H9 (cell line): Measurements from ENCODE around the gene UBL5. TPM values are rescaled to one million over a fixed set of nuclear protein-coding genes. Genes with fewer than 3 reads are reported as not detected.
A peak's percentile ranks its signal among the peaks of the same experiment; 100 is the strongest.

ENCODE experiments used
- DNase-seq: peaks from one replicate; pipeline ENCODE4 v3.0.0-alpha.2; 2017
- H2AFZ ChIP-seq: one replicate; pipeline ENCODE4 v1.6.1; 2013; ENCODE audit warnings: mild to moderate bottlenecking, low read length, control low read depth, moderate library complexity
- H2AK5ac ChIP-seq: 2 replicates; pipeline ENCODE4 v1.6.1; 2013; ENCODE audit warnings: low read length, control low read depth, mixed read lengths; ENCODE audit not compliant: insufficient read length
- H2BK120ac ChIP-seq: one replicate; pipeline ENCODE4 v1.6.1; 2013; ENCODE audit warnings: low read depth, mild to moderate bottlenecking, low read length, control low read depth, inconsistent platforms; ENCODE audit not compliant: poor library complexity, severe bottlenecking
- H2BK12ac ChIP-seq: 2 replicates; pipeline ENCODE4 v1.6.1; 2013; ENCODE audit warnings: low read length, control low read depth, mixed read lengths, low read depth; ENCODE audit not compliant: insufficient read length
- H2BK15ac ChIP-seq: 2 replicates; pipeline ENCODE4 v1.6.1; 2013; ENCODE audit warnings: low read depth, low read length, control low read depth
- H2BK20ac ChIP-seq: one replicate; pipeline ENCODE4 v1.6.1; 2013; ENCODE audit warnings: low read depth, mild to moderate bottlenecking, low read length, control low read depth, inconsistent platforms; ENCODE audit not compliant: poor library complexity, severe bottlenecking
- H2BK5ac ChIP-seq: 2 replicates; pipeline ENCODE4 v1.6.1; 2013; ENCODE audit warnings: low read length, control low read depth, mixed read lengths; ENCODE audit not compliant: insufficient read length
- H3K14ac ChIP-seq: 2 replicates; pipeline ENCODE4 v1.6.1; 2013; ENCODE audit warnings: low read length, control low read depth; ENCODE audit not compliant: insufficient read depth
- H3K18ac ChIP-seq: 2 replicates; pipeline ENCODE4 v1.6.1; 2013; ENCODE audit warnings: low read depth, mild to moderate bottlenecking, mixed read lengths, low read length, control low read depth; ENCODE audit not compliant: insufficient read length
- H3K23ac ChIP-seq: 2 replicates; pipeline ENCODE4 v1.6.1; 2013; ENCODE audit warnings: low read length, control low read depth, mixed read lengths, low read depth; ENCODE audit not compliant: insufficient read length
- H3K23me2 ChIP-seq: 2 replicates; pipeline ENCODE4 v1.6.1; 2013; ENCODE audit warnings: low read depth, mild to moderate bottlenecking, mixed read lengths, low read length, control low read depth; ENCODE audit not compliant: insufficient read length, poor library complexity, severe bottlenecking
- H3K27ac ChIP-seq: 2 replicates; pipeline ENCODE4 v1.5.1; 2013; ENCODE audit warnings: low read length, control low read depth, mixed read lengths, low read depth; ENCODE audit not compliant: insufficient read length
- H3K27me3 ChIP-seq: 2 replicates; pipeline ENCODE4 v1.6.1; 2013; ENCODE audit warnings: low read length, control low read depth, inconsistent platforms; ENCODE audit not compliant: insufficient read depth
- H3K4ac ChIP-seq: 2 replicates; pipeline ENCODE4 v1.6.1; 2013; ENCODE audit warnings: low read depth, mild to moderate bottlenecking, control low read depth, inconsistent platforms, low read length, moderate library complexity
- H3K4me1 ChIP-seq: 2 replicates; pipeline ENCODE4 v1.6.1; 2013; ENCODE audit warnings: low read length, control low read depth, inconsistent platforms; ENCODE audit not compliant: insufficient read depth
- H3K4me2 ChIP-seq: 2 replicates; pipeline ENCODE4 v1.6.1; 2013; ENCODE audit warnings: low read length, control low read depth, mixed read lengths; ENCODE audit not compliant: insufficient read length, insufficient read depth
- H3K56ac ChIP-seq: 2 replicates; pipeline ENCODE4 v1.6.1; 2013; ENCODE audit warnings: low read depth, mild to moderate bottlenecking, mixed read lengths, low read length, control low read depth; ENCODE audit not compliant: insufficient read length
- H3K79me1 ChIP-seq: 2 replicates; pipeline ENCODE4 v1.6.1; 2013; ENCODE audit warnings: low read depth, mild to moderate bottlenecking, moderate library complexity, low read length, control low read depth, inconsistent platforms; ENCODE audit not compliant: insufficient read depth, poor library complexity, severe bottlenecking
- H3K79me2 ChIP-seq: 2 replicates; pipeline ENCODE4 v1.6.1; 2013; ENCODE audit warnings: low read length, control low read depth, inconsistent platforms; ENCODE audit not compliant: insufficient read depth
- H3K9ac ChIP-seq: 2 replicates; pipeline ENCODE4 v1.6.1; 2013; ENCODE audit warnings: low read length, control low read depth, mixed read lengths; ENCODE audit not compliant: insufficient read length; ENCODE audit errors: extremely low read depth
- H3K9me3 ChIP-seq: one replicate; pipeline ENCODE4 v1.6.1; 2013; ENCODE audit warnings: low read depth, low read length, inconsistent platforms; ENCODE audit not compliant: control insufficient read depth
- H3T11ph ChIP-seq: one replicate; pipeline ENCODE4 v1.6.1; 2013; ENCODE audit warnings: mild to moderate bottlenecking, low read length, control low read depth, inconsistent platforms
- H4K20me1 ChIP-seq: one replicate; pipeline ENCODE4 v1.6.1; 2013; ENCODE audit not compliant: control insufficient read depth, insufficient read length, insufficient read depth
- H4K5ac ChIP-seq: 2 replicates; pipeline ENCODE4 v1.6.1; 2013; ENCODE audit warnings: low read depth, mild to moderate bottlenecking, mixed read lengths, low read length, control low read depth; ENCODE audit not compliant: insufficient read length
- H4K8ac ChIP-seq: replicated peaks from 2 replicates; pipeline ENCODE4 v1.6.1; 2013; ENCODE audit warnings: low read length, control low read depth, mixed read lengths, low read depth; ENCODE audit not compliant: insufficient read length
- H4K91ac ChIP-seq: 2 replicates; pipeline ENCODE4 v1.6.1; 2013; ENCODE audit warnings: low read depth, mild to moderate bottlenecking, moderate library complexity, mixed read lengths, low read length, control low read depth; ENCODE audit not compliant: insufficient read length
- H3K27ac Mint-ChIP-seq, 3 experiments: 2 replicates in 2 of 3; 3 replicates in 1 of 3; pipeline ENCODE4 v1.8.0; 2020 to 2021; ENCODE audit warnings: mixed read lengths in 3 of 3, mild to moderate bottlenecking in 1 of 3, moderate library complexity in 1 of 3
- H3K27me3 Mint-ChIP-seq: 2 replicates; pipeline ENCODE4 v1.8.0; 2021; ENCODE audit warnings: low read depth, mild to moderate bottlenecking, moderate library complexity, mixed read lengths
- H3K36me3 Mint-ChIP-seq, 3 experiments: 2 replicates in 2 of 3; 3 replicates in 1 of 3; pipeline ENCODE4 v1.8.0; 2020 to 2021; ENCODE audit warnings: low read depth in 3 of 3, mixed read lengths in 3 of 3; ENCODE audit not compliant: insufficient read depth in 1 of 3
- H3K4me1 Mint-ChIP-seq, 2 experiments: 2 replicates each; pipeline ENCODE4 v1.8.0; 2020; ENCODE audit warnings: mixed read lengths in 2 of 2
- H3K4me3 Mint-ChIP-seq, 2 experiments: 2 replicates in 1 of 2; 3 replicates in 1 of 2; pipeline ENCODE4 v1.8.0; 2020 to 2021; ENCODE audit warnings: mild to moderate bottlenecking in 2 of 2, mixed read lengths in 2 of 2, moderate library complexity in 1 of 2
- H3K9me3 Mint-ChIP-seq, 2 experiments: 2 replicates in 1 of 2; 3 replicates in 1 of 2; pipeline ENCODE4 v1.8.0; 2020; ENCODE audit warnings: mild to moderate bottlenecking in 2 of 2, mixed read lengths in 2 of 2, moderate library complexity in 1 of 2
- WGBS: extraction: QIAGEN DNeasy Blood & Tissue Kit; methylation state at CpG from one replicate; pipeline ENCODE4 v1.1.7; 2013; ENCODE audit warnings: missing lambda C conversion rate, low lambda C conversion rate, mixed read lengths; ENCODE audit not compliant: insufficient read length; ENCODE audit errors: extremely low coverage; 5-methylcytosine and 5-hydroxymethylcytosine counted together
- total RNA-seq: library from RNA; stranded (reverse); gene quantifications from 2 replicates; pipeline ENCODE4 v1.2.1, GENCODE V29; 2021
- TF ChIP-seq, protein P1 (sequence below): fragments of 200-600 bp; sonication (generic); conservative IDR thresholded peaks from 3 replicates; pipeline ENCODE4 v1.8.0; 2021; ENCODE audit warnings: antibody characterized with exemption, mild to moderate bottlenecking

UBL5 gene
- total RNA-seq, 1 experiment from 2014 or later = 393 TPM

DNA sequence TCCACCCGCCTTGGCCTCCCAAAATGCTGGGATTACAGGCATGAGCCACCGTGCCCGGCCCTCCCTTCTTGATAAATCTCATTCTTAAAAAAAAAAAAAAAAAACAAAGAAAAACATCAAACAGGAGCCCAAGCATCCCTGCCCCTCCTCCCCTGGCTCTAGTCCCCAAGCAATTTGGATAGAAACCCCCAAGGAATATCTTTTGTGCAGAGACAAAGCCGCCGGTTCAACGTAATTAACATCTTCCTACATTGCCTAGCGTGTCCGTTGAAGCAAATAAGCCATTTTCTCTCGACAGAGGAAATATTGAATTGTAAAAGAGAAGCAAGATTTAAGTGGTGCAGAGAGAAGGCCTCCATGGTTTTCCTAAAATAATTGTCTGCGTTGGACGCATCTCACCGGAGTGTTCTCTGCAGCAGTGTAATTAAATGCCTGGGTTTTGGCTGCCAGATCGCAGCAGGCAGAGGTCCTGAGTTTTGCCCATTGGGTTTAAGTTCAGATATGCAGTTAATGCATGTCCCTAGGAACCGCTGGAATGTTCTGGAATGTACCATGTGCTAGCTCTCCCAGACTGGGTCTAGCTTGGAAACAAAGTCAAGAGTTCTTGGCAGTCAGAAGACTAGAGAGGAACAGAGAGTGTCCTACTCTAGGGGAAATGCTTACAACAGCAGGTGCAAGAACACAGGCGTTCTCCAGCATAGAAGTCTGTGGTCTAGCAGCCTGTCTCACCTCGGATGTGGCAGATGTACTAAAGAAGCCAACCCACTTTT lies 38.2 kb downstream of the UBL5 start:
- no peak overlapping the region for H4K91ac ChIP-seq
- H3K56ac ChIP-seq = no peak overlapping the region
- H3K4me3 Mint-ChIP-seq = no peak overlapping the region
- no CpG with 5 or more reads among the region's 16 CpGs for WGBS
- no peak overlapping the region for H2AK5ac ChIP-seq
- no peak overlapping the region for H3K14ac ChIP-seq
- no peak overlapping the region for H3K18ac ChIP-seq
- no peak overlapping the region for H2BK5ac ChIP-seq
- TF ChIP-seq, protein P1, sequence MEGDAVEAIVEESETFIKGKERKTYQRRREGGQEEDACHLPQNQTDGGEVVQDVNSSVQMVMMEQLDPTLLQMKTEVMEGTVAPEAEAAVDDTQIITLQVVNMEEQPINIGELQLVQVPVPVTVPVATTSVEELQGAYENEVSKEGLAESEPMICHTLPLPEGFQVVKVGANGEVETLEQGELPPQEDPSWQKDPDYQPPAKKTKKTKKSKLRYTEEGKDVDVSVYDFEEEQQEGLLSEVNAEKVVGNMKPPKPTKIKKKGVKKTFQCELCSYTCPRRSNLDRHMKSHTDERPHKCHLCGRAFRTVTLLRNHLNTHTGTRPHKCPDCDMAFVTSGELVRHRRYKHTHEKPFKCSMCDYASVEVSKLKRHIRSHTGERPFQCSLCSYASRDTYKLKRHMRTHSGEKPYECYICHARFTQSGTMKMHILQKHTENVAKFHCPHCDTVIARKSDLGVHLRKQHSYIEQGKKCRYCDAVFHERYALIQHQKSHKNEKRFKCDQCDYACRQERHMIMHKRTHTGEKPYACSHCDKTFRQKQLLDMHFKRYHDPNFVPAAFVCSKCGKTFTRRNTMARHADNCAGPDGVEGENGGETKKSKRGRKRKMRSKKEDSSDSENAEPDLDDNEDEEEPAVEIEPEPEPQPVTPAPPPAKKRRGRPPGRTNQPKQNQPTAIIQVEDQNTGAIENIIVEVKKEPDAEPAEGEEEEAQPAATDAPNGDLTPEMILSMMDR = no peak
- DNase-seq = no peak
- H2BK20ac ChIP-seq = no peak overlapping the region
- 0 out of 7 replicates have a peak, but pooled peaks cover 0 to 7% (median 0%) of the 10 kb centered on the region in 3 experiments for H3K36me3 Mint-ChIP-seq
- no peak overlapping the region for H2AFZ ChIP-seq
- no peak overlapping the region for H3K27ac ChIP-seq
- no peak overlapping the region for H4K8ac ChIP-seq
- no peaks in the 10 kb centered on the region for H3K4me1 ChIP-seq
- H4K20me1 ChIP-seq = no peaks in the 10 kb centered on the region
- no peaks in the 10 kb centered on the region for H3K23me2 ChIP-seq
- H3T11ph ChIP-seq = no peak overlapping the region
- H4K5ac ChIP-seq = no peak overlapping the region
- no peaks in the 10 kb centered on the region for H3K79me2 ChIP-seq
- H3K4me1 Mint-ChIP-seq = peaks cover 6 to 22% of the 10 kb centered on the region in 2 experiments
- H3K4me2 ChIP-seq = no peak overlapping the region
- no peaks in the 10 kb centered on the region for H3K27me3 ChIP-seq
- H3K27me3 Mint-ChIP-seq = no peaks in the 10 kb centered on the region
- no peak overlapping the region for H2BK15ac ChIP-seq
- H2BK12ac ChIP-seq = no peak overlapping the region
- H2BK120ac ChIP-seq = no peak overlapping the region
- no peaks in the 10 kb centered on the region for H3K79me1 ChIP-seq
- no peaks in the 10 kb centered on the region for H3K9me3 Mint-ChIP-seq
- H3K9ac ChIP-seq = no peak overlapping the region
- H3K27ac Mint-ChIP-seq = peak overlapping the region; percentile 12 to 66 (median 60); a peak in 6 of 7 replicates
- no peak overlapping the region for H3K23ac ChIP-seq
- H3K9me3 ChIP-seq = no peaks in the 10 kb centered on the region
- H3K4ac ChIP-seq = no peak overlapping the region
